ENCODE measurements around the gene C12orf50. TPM values are rescaled to one million over a fixed set of nuclear protein-coding genes. Genes with fewer than 3 reads are reported as not detected.

The C12orf50 gene
- total and polyA plus RNA-seq, 2 of the 8 experiments (the other 6 are each of a cell fraction or from before 2014, with no cell fraction given), result not detected

DNA sequence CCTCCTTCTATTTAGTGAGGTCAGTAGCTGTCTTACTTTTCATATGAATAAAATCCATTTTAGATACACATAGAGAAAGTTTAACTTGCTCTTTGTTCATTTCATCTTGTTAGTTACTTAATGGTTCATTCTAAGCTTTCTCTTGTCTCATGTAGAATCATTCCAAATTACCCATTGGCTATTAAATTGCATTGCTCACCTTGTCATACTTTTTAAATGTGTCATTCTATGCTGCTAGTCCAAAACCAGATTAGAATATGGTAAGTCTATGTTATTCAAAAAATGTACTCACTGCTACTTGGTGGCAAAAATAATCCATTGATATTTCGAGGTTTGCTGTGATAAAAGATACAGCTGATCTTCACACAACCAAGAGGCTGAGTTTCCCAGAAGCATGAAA lies 3.0 kb downstream of the C12orf50 start (continued):
- TF ChIP-seq ZNF274 (IDR thresholded peaks at IDR 0.05; ENCODE audit: borderline replicate concordance, extremely low read depth, low read length) (no peak), NANOG (IDR thresholded peaks at IDR 0.05; ENCODE audit: insufficient read depth, low read depth, low read length, poor library complexity, severe bottlenecking) (no peak), JUND (IDR thresholded peaks at IDR 0.05; ENCODE audit: low read length) (no peak), EGR1 (IDR thresholded peaks at IDR 0.05; ENCODE audit: borderline replicate concordance, low read depth, low read length) (no peak), CHD1 (IDR thresholded peaks at IDR 0.05; ENCODE audit: low read depth, low read length) (no peak), EP300 (IDR thresholded peaks at IDR 0.05; ENCODE audit: borderline replicate concordance in 1 of 2, low read depth in 2 of 2, low read length in 2 of 2) (no peak)
- TF ChIP-seq, protein P1, sequence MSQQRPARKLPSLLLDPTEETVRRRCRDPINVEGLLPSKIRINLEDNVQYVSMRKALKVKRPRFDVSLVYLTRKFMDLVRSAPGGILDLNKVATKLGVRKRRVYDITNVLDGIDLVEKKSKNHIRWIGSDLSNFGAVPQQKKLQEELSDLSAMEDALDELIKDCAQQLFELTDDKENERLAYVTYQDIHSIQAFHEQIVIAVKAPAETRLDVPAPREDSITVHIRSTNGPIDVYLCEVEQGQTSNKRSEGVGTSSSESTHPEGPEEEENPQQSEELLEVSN (IDR thresholded peaks at IDR 0.05), result no peak

Measured in H1 (cell line).